Fibroblast of lung (primary cell): ENCODE data around the gene ARL2BP.

Experiments used
- CTCF ChIP-seq, 2 donors: IDR thresholded peaks in 1 of 2; conservative IDR thresholded peaks in 1 of 2; 1 replicate in 1 of 2; 2 replicates in 1 of 2; pipeline ENCODE4 v1.5.1; 2011 to 2012; ENCODE audit warnings: low read length in 2 of 2, control low read depth in 1 of 2, inconsistent platforms in 1 of 2, low read depth in 1 of 2, mild to moderate bottlenecking in 1 of 2
- EZH2 ChIP-seq: IDR thresholded peaks from 2 replicates; pipeline ENCODE4 v1.5.1; 2012; ENCODE audit warnings: low read length, control low read depth, mild to moderate bottlenecking; ENCODE audit errors: missing control alignments

GRCh38 chr16:57262841-57263540 is 17.9 kb downstream of the ARL2BP start:
- TF ChIP-seq CTCF (conservative IDR thresholded peaks at IDR 0.05 in 1 of 2, IDR thresholded peaks at IDR 0.05 in 1 of 2; ENCODE audit: low read depth in 1 of 2, low read length in 2 of 2), result no peak
- TF ChIP-seq EZH2, result no peak
